ENCODE measurements around the gene SLC35D2. TPM values are rescaled to one million over a fixed set of nuclear protein-coding genes. Genes with fewer than 3 reads are reported as not detected.

The SLC35D2 gene
- total and polyA plus RNA-seq, 2 donors (not counting 1 experiment from before 2014, with no cell fraction given) = 27.2 to 34.7 TPM

DNA sequence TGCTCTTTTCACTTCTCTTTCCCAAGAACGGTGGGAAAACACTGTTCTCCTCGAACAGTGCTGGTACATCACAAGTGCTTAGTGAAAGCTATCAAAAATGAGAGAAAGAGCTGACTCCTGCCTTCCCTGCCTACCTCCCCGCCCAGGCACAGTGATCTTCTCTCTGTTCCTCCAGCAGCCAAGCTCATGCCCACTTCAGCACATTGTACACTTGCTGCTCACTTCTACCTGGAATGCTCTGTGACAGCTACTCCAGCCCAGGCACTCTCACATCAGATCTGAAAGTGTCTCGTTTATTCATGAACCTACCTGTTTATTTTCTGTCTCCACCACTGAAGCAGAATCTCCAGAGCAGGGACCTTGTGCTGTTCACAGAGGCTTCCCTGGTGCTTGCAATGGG lies 1.8 kb downstream of the SLC35D2 start:
- H3K4me1 ChIP-seq (ENCODE audit: control insufficient read depth, extremely low read depth, insufficient read depth, low read length) = peaks cover 5% of the 10 kb centered on the region
- H3K9me3 ChIP-seq (ENCODE audit: control insufficient read depth, insufficient read depth, low read depth, low read length) = no peaks in the 10 kb centered on the region
- H3K9ac ChIP-seq (ENCODE audit: insufficient read depth, low read length) = no peak overlapping the region
- H3K36me3 ChIP-seq (ENCODE audit: control insufficient read depth, insufficient read depth, low read length) = no peaks in the 10 kb centered on the region
- H3K79me2 ChIP-seq (ENCODE audit: control insufficient read depth, insufficient read depth, low read length) = peaks cover 8% of the 10 kb centered on the region
- H3K4me2 ChIP-seq (ENCODE audit: extremely low read depth, insufficient read depth, low read length) = no peak overlapping the region
- no peak overlapping the region for H2AFZ ChIP-seq (ENCODE audit: low read length)
- no peak for DNase-seq (ENCODE audit: low read depth in 2 of 2)
- H3K27ac ChIP-seq (ENCODE audit: insufficient read depth, low read length) = no peak overlapping the region
- H3K27me3 ChIP-seq (ENCODE audit: control insufficient read depth, insufficient read depth, low read length) = no peaks in the 10 kb centered on the region
- H4K20me1 ChIP-seq (ENCODE audit: control insufficient read depth, extremely low read depth, insufficient read depth, low read length) = no peaks in the 10 kb centered on the region
- H3K4me3 ChIP-seq (replicated peaks in 1 of 4; ENCODE audit: control extremely low read depth in 1 of 4, insufficient read depth in 1 of 4, low read depth in 3 of 4, low read length in 4 of 4) = peak overlapping the region in 1 of 4 experiments; percentile 66
- TF ChIP-seq, protein P1, sequence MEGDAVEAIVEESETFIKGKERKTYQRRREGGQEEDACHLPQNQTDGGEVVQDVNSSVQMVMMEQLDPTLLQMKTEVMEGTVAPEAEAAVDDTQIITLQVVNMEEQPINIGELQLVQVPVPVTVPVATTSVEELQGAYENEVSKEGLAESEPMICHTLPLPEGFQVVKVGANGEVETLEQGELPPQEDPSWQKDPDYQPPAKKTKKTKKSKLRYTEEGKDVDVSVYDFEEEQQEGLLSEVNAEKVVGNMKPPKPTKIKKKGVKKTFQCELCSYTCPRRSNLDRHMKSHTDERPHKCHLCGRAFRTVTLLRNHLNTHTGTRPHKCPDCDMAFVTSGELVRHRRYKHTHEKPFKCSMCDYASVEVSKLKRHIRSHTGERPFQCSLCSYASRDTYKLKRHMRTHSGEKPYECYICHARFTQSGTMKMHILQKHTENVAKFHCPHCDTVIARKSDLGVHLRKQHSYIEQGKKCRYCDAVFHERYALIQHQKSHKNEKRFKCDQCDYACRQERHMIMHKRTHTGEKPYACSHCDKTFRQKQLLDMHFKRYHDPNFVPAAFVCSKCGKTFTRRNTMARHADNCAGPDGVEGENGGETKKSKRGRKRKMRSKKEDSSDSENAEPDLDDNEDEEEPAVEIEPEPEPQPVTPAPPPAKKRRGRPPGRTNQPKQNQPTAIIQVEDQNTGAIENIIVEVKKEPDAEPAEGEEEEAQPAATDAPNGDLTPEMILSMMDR (conservative IDR thresholded peaks at IDR 0.05 in 1 of 2, IDR thresholded peaks at IDR 0.05 in 1 of 2; ENCODE audit: low read depth in 1 of 2, low read length in 2 of 2) = no peak
- TF ChIP-seq EZH2 (IDR thresholded peaks at IDR 0.05; ENCODE audit: low read length, missing control alignments) = no peak

DNA sequence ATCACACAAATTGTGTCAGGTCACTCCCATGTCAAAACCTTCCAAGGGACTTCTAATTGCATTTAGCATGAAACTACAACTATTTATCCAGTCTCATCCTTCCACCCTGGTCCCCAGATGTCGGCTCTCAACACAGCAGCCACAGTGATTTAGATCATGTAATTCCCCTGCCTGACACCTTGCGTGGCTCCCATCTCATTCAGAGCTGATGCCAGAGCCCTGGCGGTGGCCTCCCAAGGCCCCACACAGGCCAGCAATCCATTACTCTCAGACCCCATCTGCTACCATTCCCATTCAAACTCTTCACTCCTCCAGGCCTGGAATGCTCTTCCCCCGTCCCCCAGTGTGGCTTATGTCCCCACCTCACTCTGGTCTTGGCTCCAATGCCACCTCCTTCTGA lies 2.4 kb downstream of the SLC35D2 start:
- no peak overlapping the region for H3K4me3 ChIP-seq (replicated peaks in 1 of 4; ENCODE audit: control extremely low read depth in 1 of 4, insufficient read depth in 1 of 4, low read depth in 3 of 4, low read length in 4 of 4)
- no peaks in the 10 kb centered on the region for H4K20me1 ChIP-seq (ENCODE audit: control insufficient read depth, extremely low read depth, insufficient read depth, low read length)
- DNase-seq (ENCODE audit: low read depth in 2 of 2) = no peak
- no peaks in the 10 kb centered on the region for H3K9me3 ChIP-seq (ENCODE audit: control insufficient read depth, insufficient read depth, low read depth, low read length)
- H3K79me2 ChIP-seq (ENCODE audit: control insufficient read depth, insufficient read depth, low read length) = peaks cover 8% of the 10 kb centered on the region
- no peak overlapping the region for H3K27ac ChIP-seq (ENCODE audit: insufficient read depth, low read length)
- no peak overlapping the region for H3K4me2 ChIP-seq (ENCODE audit: extremely low read depth, insufficient read depth, low read length)
- no peak overlapping the region for H2AFZ ChIP-seq (ENCODE audit: low read length)
- no peaks in the 10 kb centered on the region for H3K27me3 ChIP-seq (ENCODE audit: control insufficient read depth, insufficient read depth, low read length)
- H3K4me1 ChIP-seq (ENCODE audit: control insufficient read depth, extremely low read depth, insufficient read depth, low read length) = peaks cover 5% of the 10 kb centered on the region
- no peaks in the 10 kb centered on the region for H3K36me3 ChIP-seq (ENCODE audit: control insufficient read depth, insufficient read depth, low read length)
- no peak overlapping the region for H3K9ac ChIP-seq (ENCODE audit: insufficient read depth, low read length)
- TF ChIP-seq EZH2 (IDR thresholded peaks at IDR 0.05; ENCODE audit: low read length, missing control alignments) = no peak
- TF ChIP-seq, protein P1 (conservative IDR thresholded peaks at IDR 0.05 in 1 of 2, IDR thresholded peaks at IDR 0.05 in 1 of 2; ENCODE audit: low read depth in 1 of 2, low read length in 2 of 2) = no peak

DNA sequence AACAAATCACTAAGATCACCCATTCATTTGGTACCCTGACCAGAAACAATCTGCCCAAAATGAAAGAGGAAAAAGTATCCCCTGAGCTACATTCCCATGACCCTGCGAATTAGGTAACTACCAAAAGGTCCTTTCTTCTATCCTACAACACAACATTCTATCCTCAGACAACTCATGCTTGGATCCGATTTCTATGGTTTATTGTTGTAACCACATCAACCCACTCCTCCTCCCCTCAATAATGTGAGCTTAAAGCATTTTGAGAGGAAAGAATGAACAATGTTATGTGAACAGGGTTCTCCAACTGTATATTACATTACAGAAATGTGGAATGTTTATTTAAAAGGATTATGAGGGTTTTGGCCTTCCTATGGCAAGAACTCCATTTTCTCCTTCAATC lies 4.0 kb downstream of the SLC35D2 start:
- no peak overlapping the region for H3K9ac ChIP-seq (ENCODE audit: insufficient read depth, low read length)
- H3K27ac ChIP-seq (ENCODE audit: insufficient read depth, low read length) = no peak overlapping the region
- H3K4me3 ChIP-seq (replicated peaks in 1 of 4; ENCODE audit: control extremely low read depth in 1 of 4, insufficient read depth in 1 of 4, low read depth in 3 of 4, low read length in 4 of 4) = no peak overlapping the region
- no peak overlapping the region for H2AFZ ChIP-seq (ENCODE audit: low read length)
- H3K4me2 ChIP-seq (ENCODE audit: extremely low read depth, insufficient read depth, low read length) = no peak overlapping the region
- no peaks in the 10 kb centered on the region for H3K27me3 ChIP-seq (ENCODE audit: control insufficient read depth, insufficient read depth, low read length)
- H3K9me3 ChIP-seq (ENCODE audit: control insufficient read depth, insufficient read depth, low read depth, low read length) = no peaks in the 10 kb centered on the region
- H4K20me1 ChIP-seq (ENCODE audit: control insufficient read depth, extremely low read depth, insufficient read depth, low read length) = no peaks in the 10 kb centered on the region
- peaks cover 5% of the 10 kb centered on the region for H3K4me1 ChIP-seq (ENCODE audit: control insufficient read depth, extremely low read depth, insufficient read depth, low read length)
- no peaks in the 10 kb centered on the region for H3K36me3 ChIP-seq (ENCODE audit: control insufficient read depth, insufficient read depth, low read length)
- DNase-seq (ENCODE audit: low read depth in 2 of 2) = peak; percentile 11 to 69
- peaks cover 8% of the 10 kb centered on the region for H3K79me2 ChIP-seq (ENCODE audit: control insufficient read depth, insufficient read depth, low read length)
- no peak for TF ChIP-seq EZH2 (IDR thresholded peaks at IDR 0.05; ENCODE audit: low read length, missing control alignments)
- TF ChIP-seq, protein P1 (conservative IDR thresholded peaks at IDR 0.05 in 1 of 2, IDR thresholded peaks at IDR 0.05 in 1 of 2; ENCODE audit: low read depth in 1 of 2, low read length in 2 of 2) = no peak
